Naive thymus-derived CD8-positive, alpha-beta T cell (primary cell): ENCODE measurements around the gene ITPRID1. TPM values are rescaled to one million over a fixed set of nuclear protein-coding genes. Genes with fewer than 3 reads are reported as not detected.
"Not testable (repeated sequence)": the region's sequence is repeated elsewhere in the genome, so short reads cannot be mapped to it uniquely, and the experiment has no call there.

Source experiments
- ATAC-seq, 2 donors: fragments of 150-1000 bp; cut with Tn5 transposase in 1 of 2; sonication (Bioruptor Pico), chemical (Tn5 transposase) in 1 of 2; 1 replicate in 1 of 2; 2 replicates in 1 of 2; pipeline ENCODE4 v1.10.0; 2021; ENCODE audit warnings: mild to moderate bottlenecking in 2 of 2, moderate library complexity in 2 of 2
- POLR2A ChIA-PET: fragments of 350-600 bp; sonication (Branson Sonifier 250); formaldehyde crosslinking; loops from one replicate; lab custom pipeline; 2021; ENCODE audit warnings: antibody characterized with exemption; lab: Charles Lee
- DNase-seq, 10 donors: peaks; one replicate each; pipeline versions ENCODE4 v3.0.0 to v3.0.0-alpha.2; 2020 to 2022
- H3K27ac Mint-ChIP-seq, 10 donors: one replicate each; pipeline ENCODE4 v1.8.0; 2020 to 2022; ENCODE audit warnings: mild to moderate bottlenecking in 10 of 10, mixed read lengths in 10 of 10, moderate library complexity in 4 of 10, inconsistent platforms in 1 of 10
- H3K27me3 Mint-ChIP-seq, 5 donors: one replicate each; pipeline ENCODE4 v1.8.0; 2021 to 2022; ENCODE audit warnings: mixed read lengths in 5 of 5
- H3K36me3 Mint-ChIP-seq, 3 donors: one replicate each; pipeline ENCODE4 v1.8.0; 2020 to 2022; ENCODE audit warnings: mixed read lengths in 3 of 3, mild to moderate bottlenecking in 2 of 3, inconsistent platforms in 1 of 3
- H3K4me1 Mint-ChIP-seq, 4 donors: one replicate each; pipeline ENCODE4 v1.8.0; 2021 to 2022; ENCODE audit warnings: mixed read lengths in 4 of 4
- H3K4me3 Mint-ChIP-seq, 10 donors: one replicate each; pipeline ENCODE4 v1.8.0; 2020 to 2022; ENCODE audit warnings: mild to moderate bottlenecking in 10 of 10, mixed read lengths in 10 of 10, moderate library complexity in 6 of 10, inconsistent platforms in 1 of 10
- H3K9me3 Mint-ChIP-seq, 9 donors: one replicate each; pipeline ENCODE4 v1.8.0; 2020 to 2022; ENCODE audit warnings: mixed read lengths in 9 of 9, mild to moderate bottlenecking in 3 of 9, inconsistent platforms in 1 of 9, moderate library complexity in 1 of 9
- polyA plus RNA-seq, 3 donors: library from polyadenylated mRNA; unstranded; fragments of 300-500 nt; fragmentation: Illumina TruSeq; gene quantifications; one replicate each; pipeline ENCODE4 v1.2.3, GENCODE V29; 2021
- total RNA-seq, 8 experiments: library from RNA in 2 of 8; stranded (reverse) in 2 of 8; gene quantifications; one replicate each; pipeline ENCODE4 v1.2.3 and lab custom pipeline; 2021 to 2026

ITPRID1 gene
- total and polyA plus RNA-seq, 5 experiments from 2014 or later: not detected

- H3K4me1 Mint-ChIP-seq: no peaks in the 10 kb centered on the region
- peaks cover 0 to 9% (median 4%) of the 10 kb centered on the region in 9 donors for H3K9me3 Mint-ChIP-seq
- H3K4me3 Mint-ChIP-seq: no peak overlapping the region
- DNase-seq (no peak), ATAC-seq (no peak)
- H3K27ac Mint-ChIP-seq: no peak overlapping the region
- H3K27me3 Mint-ChIP-seq: no peaks in the 10 kb centered on the region
- H3K36me3 Mint-ChIP-seq: no peaks in the 10 kb centered on the region
- POLR2A ChIA-PET: no interaction called here
Measured at GRCh38 chr7:31521336-31522010, 7.6 kb downstream of the ITPRID1 start.

- DNase-seq (no peak), ATAC-seq (no peak)
- Mint-ChIP-seq H3K4me3 (no peak overlapping the region), H3K36me3 (no peaks in the 10 kb centered on the region), H3K27me3 (no peaks in the 10 kb centered on the region), H3K9me3 (peaks cover 0 to 17% (median 6%) of the 10 kb centered on the region in 9 donors), H3K4me1 (no peaks in the 10 kb centered on the region), H3K27ac (peak overlapping the region in 1 of 10 donors; percentile 16)
- POLR2A ChIA-PET: no interaction called here
Measured at GRCh38 chr7:31526864-31527263, 13.0 kb downstream of the ITPRID1 start.

DNA sequence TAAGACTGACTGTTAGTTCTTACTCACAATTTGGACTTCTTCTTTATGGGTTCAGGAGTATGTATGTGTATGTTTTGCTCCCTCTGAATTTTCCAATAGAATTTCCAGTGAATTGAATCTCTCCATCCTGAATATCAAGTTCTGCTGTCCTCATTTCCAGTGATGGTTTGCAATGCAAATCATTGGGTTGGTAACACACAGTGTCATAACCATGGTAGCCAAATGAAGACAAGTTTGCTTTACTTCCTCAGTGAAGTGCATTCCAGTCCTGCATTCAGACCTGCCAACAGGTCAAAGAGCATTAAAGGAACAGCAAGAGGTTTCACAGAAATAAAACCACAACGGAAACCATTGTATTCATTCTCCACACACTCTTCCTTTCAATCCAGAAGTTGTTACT, 15.2 kb downstream of the ITPRID1 start:
- Mint-ChIP-seq H3K4me1 (no peaks in the 10 kb centered on the region), H3K27me3 (no peaks in the 10 kb centered on the region), H3K36me3 (no peaks in the 10 kb centered on the region), H3K4me3 (no peak overlapping the region), H3K9me3 (peaks cover 0 to 13% (median 6%) of the 10 kb centered on the region in 9 donors), H3K27ac (no peak overlapping the region)
- ATAC-seq: no peak
- DNase-seq: no peak
- POLR2A ChIA-PET: no interaction called here

- POLR2A ChIA-PET: not testable (repeated sequence)
Measured at GRCh38 chr7:31540651-31541185, 26.8 kb downstream of the ITPRID1 start.

DNA sequence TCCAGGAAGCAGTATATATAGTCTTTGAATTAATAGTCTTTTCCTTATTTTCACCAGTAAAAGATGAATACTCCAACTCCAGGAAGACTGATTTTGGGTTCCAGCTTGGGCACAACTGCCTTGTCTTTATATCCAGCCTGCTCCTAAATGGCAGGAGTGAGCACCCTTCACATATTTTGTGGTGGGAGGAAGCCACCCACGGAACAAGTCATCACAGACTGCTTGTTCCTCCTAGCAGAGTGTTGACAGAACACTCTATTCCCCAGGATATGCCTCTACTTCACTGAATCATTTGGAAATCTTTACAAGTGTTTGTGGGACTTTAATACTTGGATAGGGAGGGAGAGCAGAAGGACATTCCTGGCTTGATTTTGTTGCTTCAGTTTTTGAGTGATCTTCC, 31.7 kb downstream of the ITPRID1 start:
- Mint-ChIP-seq H3K36me3 (no peaks in the 10 kb centered on the region), H3K9me3 (peaks cover 0 to 4% (median 0%) of the 10 kb centered on the region in 9 donors), H3K4me3 (no peak overlapping the region), H3K4me1 (no peaks in the 10 kb centered on the region), H3K27me3 (no peaks in the 10 kb centered on the region), H3K27ac (no peak overlapping the region)
- DNase-seq (no peak), ATAC-seq (no peak)
- POLR2A ChIA-PET: no interaction called here

More at GRCh38 chr7:31540651-31541185, 26.8 kb downstream of the ITPRID1 start:
- H3K4me3 Mint-ChIP-seq, ATAC-seq, H3K4me1 Mint-ChIP-seq, H3K27ac Mint-ChIP-seq, H3K36me3 Mint-ChIP-seq, H3K27me3 Mint-ChIP-seq, DNase-seq: not testable (repeated sequence)
- peaks cover 0 to 10% (median 0%) of the 10 kb centered on the region in 9 donors for H3K9me3 Mint-ChIP-seq

DNA sequence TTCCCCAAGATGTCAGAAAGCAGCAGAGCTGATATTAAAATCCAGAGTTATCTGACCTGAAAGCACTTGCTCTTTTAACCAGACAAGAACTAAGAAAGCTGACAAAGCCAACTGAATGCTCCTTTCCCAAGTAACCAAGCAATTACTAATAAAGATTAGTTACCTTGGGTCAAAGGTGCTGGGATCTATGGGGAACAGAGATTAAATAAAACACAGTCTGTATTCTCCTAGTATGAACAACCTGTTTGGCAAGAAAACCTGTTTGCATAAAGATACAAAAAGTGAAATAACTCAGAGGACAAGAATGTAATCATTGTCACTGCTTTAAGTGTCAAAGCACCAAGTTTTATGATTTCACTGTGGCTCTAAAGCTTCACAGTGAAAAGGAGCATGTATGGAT, 35.7 kb downstream of the ITPRID1 start:
- Mint-ChIP-seq H3K36me3 (no peaks in the 10 kb centered on the region), H3K27ac (no peak overlapping the region), H3K4me3 (no peak overlapping the region), H3K4me1 (no peaks in the 10 kb centered on the region), H3K9me3 (peaks cover 0 to 2% (median 0%) of the 10 kb centered on the region in 9 donors), H3K27me3 (no peaks in the 10 kb centered on the region)
- no peak for ATAC-seq
- POLR2A ChIA-PET: no interaction called here
- DNase-seq: no peak

DNA sequence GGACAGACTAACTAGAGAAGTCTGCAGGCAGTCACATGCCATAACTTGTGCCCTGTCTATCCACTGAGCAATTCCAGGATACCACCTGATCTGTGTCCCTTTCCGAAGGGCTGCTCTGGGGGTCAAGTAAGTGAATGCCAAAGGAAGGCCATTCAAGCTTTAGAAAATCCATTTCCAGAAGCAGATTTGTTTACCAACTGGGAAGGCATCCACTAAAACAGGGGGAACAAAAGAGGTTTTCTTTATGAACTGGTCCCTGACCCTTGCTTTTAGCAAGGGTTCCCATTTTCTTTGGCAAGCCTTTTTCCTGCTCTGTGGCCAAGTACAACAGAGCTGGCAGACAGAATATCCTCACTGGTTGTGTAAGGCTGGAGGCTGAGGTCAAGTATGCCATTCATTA, 36.5 kb downstream of the ITPRID1 start:
- peaks cover 0 to 2% (median 0%) of the 10 kb centered on the region in 9 donors for H3K9me3 Mint-ChIP-seq
- no peaks in the 10 kb centered on the region for H3K27me3 Mint-ChIP-seq
- no peak for DNase-seq
- H3K27ac Mint-ChIP-seq: no peak overlapping the region
- ATAC-seq: no peak
- no peaks in the 10 kb centered on the region for H3K4me1 Mint-ChIP-seq
- H3K36me3 Mint-ChIP-seq: no peaks in the 10 kb centered on the region
- POLR2A ChIA-PET: no interaction called here
- H3K4me3 Mint-ChIP-seq: no peak overlapping the region

DNA sequence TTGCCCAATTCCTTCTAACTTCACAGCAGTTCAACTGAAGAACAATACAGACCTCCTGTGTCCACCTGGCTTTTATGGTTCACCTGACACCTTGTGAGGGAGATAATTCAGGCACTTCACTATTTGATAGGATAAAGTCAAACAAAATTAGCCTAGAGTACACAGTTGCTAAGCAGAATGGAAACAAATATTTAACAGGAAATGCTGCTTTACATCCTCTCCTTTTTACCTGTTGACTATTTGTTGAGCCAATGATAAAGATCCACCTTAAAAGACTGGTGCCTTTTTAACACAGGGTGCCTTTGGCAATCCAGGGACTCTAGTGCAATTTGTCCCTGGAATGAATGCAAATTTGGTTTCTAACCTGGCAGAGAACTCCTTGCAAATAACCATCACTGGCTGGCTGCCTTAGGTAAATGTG, 39.8 kb downstream of the ITPRID1 start:
- H3K27ac Mint-ChIP-seq: no peak overlapping the region
- POLR2A ChIA-PET: no interaction called here

DNA sequence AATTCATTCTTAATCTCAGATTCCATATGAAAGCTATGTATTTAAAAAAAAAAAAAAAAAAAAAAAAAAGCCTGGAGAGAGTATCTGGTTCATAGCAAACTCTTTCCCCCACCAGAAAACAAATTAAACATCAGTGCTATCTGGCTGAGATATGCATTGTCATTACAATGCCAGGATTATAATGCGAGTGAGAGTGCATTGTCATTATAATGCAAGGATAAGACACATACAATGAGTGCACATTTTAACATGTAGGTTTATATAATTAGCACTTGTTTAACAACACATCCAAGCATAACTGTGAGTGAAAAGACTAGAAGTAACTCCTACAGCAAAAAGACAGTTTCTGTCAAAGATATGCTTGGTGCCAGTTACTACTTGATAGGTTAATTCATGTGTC, 48.1 kb downstream of the ITPRID1 start:
- POLR2A ChIA-PET: no interaction called here
- H3K27ac Mint-ChIP-seq: no peak overlapping the region

More for the DNA sequence above, 39.8 kb downstream of the ITPRID1 start:
- H3K4me3 Mint-ChIP-seq: no peak overlapping the region
- H3K27me3 Mint-ChIP-seq: no peaks in the 10 kb centered on the region
- DNase-seq (no peak), ATAC-seq (no peak)
- H3K36me3 Mint-ChIP-seq: no peaks in the 10 kb centered on the region
- no peaks in the 10 kb centered on the region for H3K4me1 Mint-ChIP-seq
- H3K9me3 Mint-ChIP-seq: peaks cover 0 to 7% (median 0%) of the 10 kb centered on the region in 9 donors

GRCh38 chr7:31563522-31563921, 49.6 kb downstream of the ITPRID1 start:
- H3K4me3 Mint-ChIP-seq: no peak overlapping the region
- ATAC-seq (no peak), DNase-seq (no peak)
- H3K4me1 Mint-ChIP-seq: no peaks in the 10 kb centered on the region
- H3K27ac Mint-ChIP-seq: no peak overlapping the region
- H3K36me3 Mint-ChIP-seq: no peaks in the 10 kb centered on the region
- H3K27me3 Mint-ChIP-seq: peaks cover 0 to 3% (median 0%) of the 10 kb centered on the region in 5 donors
- H3K9me3 Mint-ChIP-seq: peaks cover 0 to 18% (median 0%) of the 10 kb centered on the region in 9 donors
- POLR2A ChIA-PET: no interaction called here

More for the DNA sequence above, 48.1 kb downstream of the ITPRID1 start:
- Mint-ChIP-seq H3K4me1 (no peaks in the 10 kb centered on the region), H3K4me3 (no peak overlapping the region), H3K27me3 (peaks cover 0 to 3% (median 0%) of the 10 kb centered on the region in 5 donors), H3K36me3 (no peaks in the 10 kb centered on the region), H3K9me3 (peaks cover 0 to 18% (median 0%) of the 10 kb centered on the region in 9 donors)
- ATAC-seq: no peak
- no peak for DNase-seq

DNA sequence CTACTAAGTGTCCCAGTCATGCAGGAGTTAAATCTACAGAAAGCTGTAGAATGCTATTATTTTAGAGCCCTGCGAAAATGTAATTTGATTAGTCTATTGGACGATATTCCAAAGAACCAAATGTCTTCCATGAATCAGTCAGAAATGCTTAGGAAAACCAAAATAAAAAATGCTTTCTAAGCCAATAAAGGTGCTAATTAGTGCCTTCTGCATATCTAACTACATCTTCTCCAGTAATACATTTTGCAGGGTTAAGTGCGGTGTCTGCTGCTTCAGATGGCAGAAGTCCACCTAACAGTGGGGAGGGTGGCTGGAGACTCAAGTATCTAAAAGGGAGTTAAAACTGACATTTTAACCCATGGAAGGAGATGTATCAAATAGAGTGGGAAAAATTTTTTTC, 50.1 kb downstream of the ITPRID1 start:
- no peaks in the 10 kb centered on the region for H3K36me3 Mint-ChIP-seq
- H3K27ac Mint-ChIP-seq: no peak overlapping the region
- no peak overlapping the region for H3K4me3 Mint-ChIP-seq
- peaks cover 0 to 18% (median 0%) of the 10 kb centered on the region in 9 donors for H3K9me3 Mint-ChIP-seq
- no peak for DNase-seq
- H3K4me1 Mint-ChIP-seq: no peaks in the 10 kb centered on the region
- POLR2A ChIA-PET: no interaction called here
- ATAC-seq: no peak
- peaks cover 0 to 2% (median 0%) of the 10 kb centered on the region in 5 donors for H3K27me3 Mint-ChIP-seq

GRCh38 chr7:31564661-31565060, 50.8 kb downstream of the ITPRID1 start:
- Mint-ChIP-seq H3K27ac (no peak overlapping the region), H3K27me3 (no peaks in the 10 kb centered on the region), H3K4me1 (no peaks in the 10 kb centered on the region), H3K4me3 (no peak overlapping the region), H3K36me3 (no peaks in the 10 kb centered on the region), H3K9me3 (peaks cover 0 to 18% (median 0%) of the 10 kb centered on the region in 9 donors)
- DNase-seq (no peak), ATAC-seq (no peak)
- POLR2A ChIA-PET: no interaction called here

DNA sequence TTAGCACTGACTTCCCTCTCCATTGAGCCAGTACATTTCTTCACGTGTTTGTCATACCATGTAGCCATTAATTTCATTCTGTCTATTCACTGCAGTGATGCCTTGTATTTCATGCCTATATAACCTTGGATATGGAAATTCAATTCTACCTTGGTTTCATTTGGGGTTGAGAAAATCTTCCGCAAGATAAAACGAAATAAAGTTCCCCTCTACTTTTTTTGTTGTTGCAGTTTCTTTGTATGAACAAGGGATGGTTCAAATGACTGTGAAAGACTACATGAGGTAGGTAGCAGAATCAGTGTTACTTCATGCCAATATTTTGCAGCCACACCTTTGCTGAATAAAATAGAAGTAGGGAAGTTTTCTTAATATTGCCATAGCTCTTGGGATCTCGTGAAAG, 55.6 kb downstream of the ITPRID1 start:
- Mint-ChIP-seq H3K27me3 (no peaks in the 10 kb centered on the region), H3K4me3 (no peak overlapping the region), H3K36me3 (no peaks in the 10 kb centered on the region), H3K4me1 (no peaks in the 10 kb centered on the region), H3K9me3 (peaks cover 0 to 10% (median 0%) of the 10 kb centered on the region in 9 donors), H3K27ac (no peak overlapping the region)
- ATAC-seq (no peak), DNase-seq (no peak)
- POLR2A ChIA-PET: no interaction called here
